ENCODE data around the gene SPATS2. TPM values are rescaled to one million over a fixed set of nuclear protein-coding genes. Genes with fewer than 3 reads are reported as not detected.

Gene SPATS2
- total and polyA plus RNA-seq, 2 donors (not counting 1 experiment from before 2014, with no cell fraction given), result 11.3 to 21.5 TPM

DNA sequence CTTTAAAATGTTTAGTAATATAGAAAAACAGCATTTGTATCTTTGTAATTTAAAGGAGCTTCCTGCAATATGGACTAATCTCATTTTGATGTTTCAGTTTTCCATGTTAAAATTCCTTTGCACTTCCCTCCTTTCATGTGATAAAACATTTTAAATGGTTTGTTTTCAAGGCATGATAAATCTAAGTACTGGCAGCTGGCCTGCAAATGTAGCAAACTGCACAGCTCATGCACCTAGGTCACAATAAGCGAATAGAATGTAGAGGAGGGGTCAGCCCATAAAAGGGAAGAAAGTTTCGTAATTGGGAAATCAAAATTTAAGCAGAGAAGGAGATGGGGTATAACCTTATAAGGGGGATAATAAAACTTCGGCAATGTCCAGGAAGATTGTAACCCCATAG is 91.6 kb downstream of the SPATS2 start:
- Histone ChIP-seq H3K4me2 (replicated peaks; ENCODE audit: low read depth, low read length, poor library complexity, severe bottlenecking) (no peak overlapping the region), H3K27me3 (replicated peaks in 1 of 4; ENCODE audit: control extremely low read depth in 1 of 4, control insufficient read depth in 3 of 4, insufficient read depth in 4 of 4, low read length in 3 of 4) (no peaks in the 10 kb centered on the region), H3K36me3 (replicated peaks in 1 of 2; ENCODE audit: control extremely low read depth in 1 of 2, control insufficient read depth in 1 of 2, extremely low read depth in 1 of 2, insufficient read depth in 2 of 2, low read length in 1 of 2) (peaks cover 2 to 13% of the 10 kb centered on the region in 2 experiments), H2AFZ (ENCODE audit: insufficient read depth, low read depth, low read length, poor library complexity, severe bottlenecking) (no peak overlapping the region), H4K20me1 (ENCODE audit: control insufficient read depth, insufficient read depth, low read length, poor library complexity, severe bottlenecking) (no peaks in the 10 kb centered on the region), H3K79me2 (ENCODE audit: control insufficient read depth, insufficient read depth, low read length) (peaks cover 8% of the 10 kb centered on the region), H3K9me3 (ENCODE audit: control extremely low read depth in 1 of 3, control insufficient read depth in 2 of 3, insufficient read depth in 1 of 3, low read length in 2 of 3) (no peaks in the 10 kb centered on the region), H3K9ac (ENCODE audit: low read length) (no peak overlapping the region), H3K4me3 (ENCODE audit: control extremely low read depth in 1 of 5, extremely low read depth in 1 of 5, insufficient read depth in 1 of 5, low read depth in 2 of 5, low read length in 4 of 5) (no peak overlapping the region), H3K27ac (ENCODE audit: low read length in 2 of 2) (no peak overlapping the region), H3K4me1 (ENCODE audit: control insufficient read depth in 2 of 2, insufficient read depth in 2 of 2, low read length in 2 of 2) (no peaks in the 10 kb centered on the region)
- TF ChIP-seq EZH2 (IDR thresholded peaks at IDR 0.05; ENCODE audit: borderline replicate concordance, insufficient read depth, low read depth, low read length, poor library complexity, severe bottlenecking), result no peak
- TF ChIP-seq, protein P1, sequence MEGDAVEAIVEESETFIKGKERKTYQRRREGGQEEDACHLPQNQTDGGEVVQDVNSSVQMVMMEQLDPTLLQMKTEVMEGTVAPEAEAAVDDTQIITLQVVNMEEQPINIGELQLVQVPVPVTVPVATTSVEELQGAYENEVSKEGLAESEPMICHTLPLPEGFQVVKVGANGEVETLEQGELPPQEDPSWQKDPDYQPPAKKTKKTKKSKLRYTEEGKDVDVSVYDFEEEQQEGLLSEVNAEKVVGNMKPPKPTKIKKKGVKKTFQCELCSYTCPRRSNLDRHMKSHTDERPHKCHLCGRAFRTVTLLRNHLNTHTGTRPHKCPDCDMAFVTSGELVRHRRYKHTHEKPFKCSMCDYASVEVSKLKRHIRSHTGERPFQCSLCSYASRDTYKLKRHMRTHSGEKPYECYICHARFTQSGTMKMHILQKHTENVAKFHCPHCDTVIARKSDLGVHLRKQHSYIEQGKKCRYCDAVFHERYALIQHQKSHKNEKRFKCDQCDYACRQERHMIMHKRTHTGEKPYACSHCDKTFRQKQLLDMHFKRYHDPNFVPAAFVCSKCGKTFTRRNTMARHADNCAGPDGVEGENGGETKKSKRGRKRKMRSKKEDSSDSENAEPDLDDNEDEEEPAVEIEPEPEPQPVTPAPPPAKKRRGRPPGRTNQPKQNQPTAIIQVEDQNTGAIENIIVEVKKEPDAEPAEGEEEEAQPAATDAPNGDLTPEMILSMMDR (IDR thresholded peaks at IDR 0.05), result no peak
- ChIA-PET POLR2A (no interaction called here), CTCF (no interaction called here)
- Mint-ChIP-seq H3K9me3 (ENCODE audit: insufficient read depth) (no peaks in the 10 kb centered on the region), H3K27ac (no peak overlapping the region), H3K4me3 (no peak overlapping the region), H3K4me1 (no peaks in the 10 kb centered on the region), H3K27me3 (no peaks in the 10 kb centered on the region)
- ATAC-seq (ENCODE audit: low read depth) (no peak), DNase-seq (no peak)
- 100% methylated on average over 3 of the region's 3 CpGs for WGBS (ENCODE audit: insufficient coverage)
- intact Hi-C loops (cut with micrococcal nuclease), result no loop called here

DNA sequence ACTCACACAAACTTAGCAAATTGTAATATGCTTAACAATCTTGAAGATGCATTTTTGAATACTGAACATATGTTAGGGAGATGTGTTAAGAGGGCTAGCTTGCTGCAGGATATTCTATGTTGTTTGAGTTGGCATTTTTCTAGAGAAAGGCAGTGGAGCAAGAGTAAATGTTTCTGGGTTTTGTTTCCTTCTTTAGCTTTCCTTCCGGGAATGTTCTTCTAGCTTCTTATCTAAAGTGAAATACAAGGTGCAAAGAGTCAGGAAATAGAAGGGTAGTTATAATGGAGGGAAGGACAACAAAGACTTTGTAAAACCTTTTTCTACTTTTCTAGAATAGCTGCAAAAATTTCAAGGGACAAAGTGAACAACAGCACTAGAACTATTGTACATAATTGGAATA is 94.0 kb downstream of the SPATS2 start:
- POLR2A ChIA-PET, result no interaction called here
- no peak overlapping the region for H3K4me3 Mint-ChIP-seq

More for the DNA sequence above, 94.0 kb downstream of the SPATS2 start:
- H2AFZ ChIP-seq (ENCODE audit: insufficient read depth, low read depth, low read length, poor library complexity, severe bottlenecking), result no peak overlapping the region
- WGBS (ENCODE audit: insufficient coverage), result no CpG with 5 or more reads among the region's 1 CpG
- H3K27me3 Mint-ChIP-seq, result no peaks in the 10 kb centered on the region
- H3K27ac Mint-ChIP-seq, result no peak overlapping the region
- H4K20me1 ChIP-seq (ENCODE audit: control insufficient read depth, insufficient read depth, low read length, poor library complexity, severe bottlenecking), result no peaks in the 10 kb centered on the region
- peaks cover 4 to 13% of the 10 kb centered on the region in 2 experiments for H3K36me3 ChIP-seq (replicated peaks in 1 of 2; ENCODE audit: control extremely low read depth in 1 of 2, control insufficient read depth in 1 of 2, extremely low read depth in 1 of 2, insufficient read depth in 2 of 2, low read length in 1 of 2)
- H3K4me2 ChIP-seq (replicated peaks; ENCODE audit: low read depth, low read length, poor library complexity, severe bottlenecking), result no peak overlapping the region
- H3K4me1 Mint-ChIP-seq, result no peaks in the 10 kb centered on the region
- intact Hi-C loops (cut with micrococcal nuclease), result no loop called here
- CTCF ChIA-PET, result interaction anchor here (1.7 kb wide), 1 partner anchor 113 kb away, joined by 4 read pairs; no protein-coding TSS in a partner anchor
- no peaks in the 10 kb centered on the region for H3K9me3 ChIP-seq (ENCODE audit: control extremely low read depth in 1 of 3, control insufficient read depth in 2 of 3, insufficient read depth in 1 of 3, low read length in 2 of 3)
- no peak for ATAC-seq (ENCODE audit: low read depth)
- no peaks in the 10 kb centered on the region for H3K4me1 ChIP-seq (ENCODE audit: control insufficient read depth in 2 of 2, insufficient read depth in 2 of 2, low read length in 2 of 2)
- H3K4me3 ChIP-seq (ENCODE audit: control extremely low read depth in 1 of 5, extremely low read depth in 1 of 5, insufficient read depth in 1 of 5, low read depth in 2 of 5, low read length in 4 of 5), result no peak overlapping the region
- no peaks in the 10 kb centered on the region for H3K9me3 Mint-ChIP-seq (ENCODE audit: insufficient read depth)
- no peak for TF ChIP-seq EZH2 (IDR thresholded peaks at IDR 0.05; ENCODE audit: borderline replicate concordance, insufficient read depth, low read depth, low read length, poor library complexity, severe bottlenecking)
- TF ChIP-seq, protein P1 (IDR thresholded peaks at IDR 0.05), result no peak
- DNase-seq, result no peak
- no peaks in the 10 kb centered on the region for H3K27me3 ChIP-seq (replicated peaks in 1 of 4; ENCODE audit: control extremely low read depth in 1 of 4, control insufficient read depth in 3 of 4, insufficient read depth in 4 of 4, low read length in 3 of 4)
- H3K9ac ChIP-seq (ENCODE audit: low read length), result no peak overlapping the region
- H3K79me2 ChIP-seq (ENCODE audit: control insufficient read depth, insufficient read depth, low read length), result no peaks in the 10 kb centered on the region
- H3K27ac ChIP-seq (ENCODE audit: low read length in 2 of 2), result no peak overlapping the region
